Progenitor cell of endocrine pancreas (in vitro differentiated cells): ENCODE measurements around the gene SH3PXD2B. TPM values are rescaled to one million over a fixed set of nuclear protein-coding genes. Genes with fewer than 3 reads are reported as not detected.
A peak's percentile ranks its signal among the peaks of the same experiment; 100 is the strongest.
"Not testable (repeated sequence)": the region's sequence is repeated elsewhere in the genome, so short reads cannot be mapped to it uniquely, and the experiment has no call there.

Experiments used
- DNase-seq: peaks from one replicate; pipeline ENCODE4 v3.0.0; 2021; ENCODE audit warnings: low spot score; ENCODE audit not compliant: unreplicated experiment
- H3K27ac Mint-ChIP-seq: 2 replicates; pipeline ENCODE4 v1.8.0; 2021; ENCODE audit warnings: mild to moderate bottlenecking, moderate library complexity, mixed read lengths
- H3K27me3 Mint-ChIP-seq: 2 replicates; pipeline ENCODE4 v1.8.0; 2021; ENCODE audit warnings: mixed read lengths
- H3K36me3 Mint-ChIP-seq: 2 replicates; pipeline ENCODE4 v1.8.0; 2022; ENCODE audit warnings: mixed read lengths; ENCODE audit not compliant: insufficient read depth
- H3K4me1 Mint-ChIP-seq: 2 replicates; pipeline ENCODE4 v1.8.0; 2021; ENCODE audit warnings: low read depth, mixed read lengths
- H3K4me3 Mint-ChIP-seq: 2 replicates; pipeline ENCODE4 v1.8.0; 2021; ENCODE audit warnings: low read depth, mild to moderate bottlenecking, moderate library complexity, mixed read lengths
- H3K9me3 Mint-ChIP-seq: 2 replicates; pipeline ENCODE4 v1.8.0; 2021; ENCODE audit warnings: low read depth, mixed read lengths
- total RNA-seq: library from RNA; stranded (reverse); gene quantifications from 2 replicates; pipeline ENCODE4 v1.2.1, GENCODE V29; 2021
- TF ChIP-seq, protein P1 (sequence below): fragments of 200-600 bp; sonication (generic); IDR thresholded peaks from one replicate; pipeline ENCODE4 v1.5.0; 2021; ENCODE audit warnings: antibody characterized with exemption, mild to moderate bottlenecking; ENCODE audit not compliant: unreplicated experiment

The SH3PXD2B gene
- total RNA-seq, 1 donor from 2014 or later, result 79.8 TPM

DNA sequence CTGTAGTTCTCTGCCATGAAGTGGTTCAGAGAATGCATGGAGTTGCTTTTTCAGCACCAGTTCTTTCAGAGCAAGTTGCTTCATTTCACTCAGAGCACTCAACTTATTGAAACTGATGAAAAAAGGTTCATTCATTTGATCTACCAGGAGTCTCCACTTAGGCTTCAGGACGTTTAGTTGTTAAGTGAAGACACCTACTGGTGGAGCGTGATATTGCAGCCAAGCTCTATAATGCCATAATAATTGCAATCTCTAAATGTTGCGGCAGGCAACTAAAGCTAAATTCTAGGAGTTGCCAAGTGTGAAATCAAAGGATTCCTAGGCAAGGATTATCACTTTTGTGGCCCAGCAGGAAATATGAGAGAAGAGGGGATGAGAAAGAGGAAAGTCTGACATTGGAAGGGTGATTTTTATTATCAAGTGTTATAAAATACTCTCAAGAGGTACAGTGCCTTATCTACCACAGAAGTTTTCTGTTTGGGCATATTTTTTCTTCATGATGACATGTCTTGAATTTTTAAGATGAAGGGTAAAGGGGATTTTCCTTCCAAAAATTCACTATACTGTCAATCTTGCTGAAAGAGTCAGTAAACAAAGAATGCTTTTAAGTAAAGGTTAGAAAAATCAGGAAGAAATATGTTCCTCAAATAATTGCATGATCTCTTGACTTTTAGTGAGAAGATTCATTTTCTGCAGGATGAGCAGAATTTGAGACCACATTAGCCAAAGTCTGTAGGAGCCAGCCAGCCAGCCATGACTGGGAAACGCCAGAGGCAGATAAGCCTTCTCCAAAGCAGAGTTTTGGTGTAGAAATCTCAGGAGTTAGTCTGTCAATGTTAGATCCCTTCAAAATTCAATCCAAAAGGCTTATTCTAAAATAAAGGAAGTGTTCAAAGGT, 83.4 kb downstream of the SH3PXD2B start:
- peaks cover 12% of the 10 kb centered on the region for H3K9me3 Mint-ChIP-seq
- H3K4me3 Mint-ChIP-seq, result no peak overlapping the region
- no peaks in the 10 kb centered on the region for H3K4me1 Mint-ChIP-seq
- DNase-seq, result no peak
- H3K36me3 Mint-ChIP-seq, result peaks cover 54% of the 10 kb centered on the region
- no peak overlapping the region for H3K27ac Mint-ChIP-seq
- TF ChIP-seq, protein P1, sequence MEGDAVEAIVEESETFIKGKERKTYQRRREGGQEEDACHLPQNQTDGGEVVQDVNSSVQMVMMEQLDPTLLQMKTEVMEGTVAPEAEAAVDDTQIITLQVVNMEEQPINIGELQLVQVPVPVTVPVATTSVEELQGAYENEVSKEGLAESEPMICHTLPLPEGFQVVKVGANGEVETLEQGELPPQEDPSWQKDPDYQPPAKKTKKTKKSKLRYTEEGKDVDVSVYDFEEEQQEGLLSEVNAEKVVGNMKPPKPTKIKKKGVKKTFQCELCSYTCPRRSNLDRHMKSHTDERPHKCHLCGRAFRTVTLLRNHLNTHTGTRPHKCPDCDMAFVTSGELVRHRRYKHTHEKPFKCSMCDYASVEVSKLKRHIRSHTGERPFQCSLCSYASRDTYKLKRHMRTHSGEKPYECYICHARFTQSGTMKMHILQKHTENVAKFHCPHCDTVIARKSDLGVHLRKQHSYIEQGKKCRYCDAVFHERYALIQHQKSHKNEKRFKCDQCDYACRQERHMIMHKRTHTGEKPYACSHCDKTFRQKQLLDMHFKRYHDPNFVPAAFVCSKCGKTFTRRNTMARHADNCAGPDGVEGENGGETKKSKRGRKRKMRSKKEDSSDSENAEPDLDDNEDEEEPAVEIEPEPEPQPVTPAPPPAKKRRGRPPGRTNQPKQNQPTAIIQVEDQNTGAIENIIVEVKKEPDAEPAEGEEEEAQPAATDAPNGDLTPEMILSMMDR, result peak; percentile 61
- no peaks in the 10 kb centered on the region for H3K27me3 Mint-ChIP-seq

DNA sequence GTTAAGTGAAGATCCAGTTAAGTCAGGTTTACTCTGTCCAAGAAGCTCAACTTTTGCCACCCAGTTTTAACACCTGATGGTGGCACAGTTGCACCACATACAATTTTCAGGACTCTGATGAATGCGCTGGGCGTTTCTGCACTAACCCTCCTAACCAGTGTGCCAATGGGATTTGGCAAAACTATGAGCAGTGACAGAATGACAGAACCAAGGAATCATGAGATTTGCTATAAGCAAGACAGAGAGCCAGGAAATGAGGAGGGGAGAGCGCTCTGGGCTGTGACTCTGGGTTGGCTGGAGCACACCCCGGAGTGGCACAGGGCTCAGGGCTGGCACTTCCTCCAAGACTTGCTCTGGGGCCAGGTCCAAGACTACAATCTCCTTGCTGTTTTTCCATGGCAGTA, 84.1 kb downstream of the SH3PXD2B start:
- Mint-ChIP-seq H3K27ac (no peak overlapping the region), H3K27me3 (no peaks in the 10 kb centered on the region), H3K9me3 (peaks cover 12% of the 10 kb centered on the region), H3K4me3 (no peak overlapping the region), H3K36me3 (peaks cover 53% of the 10 kb centered on the region), H3K4me1 (no peaks in the 10 kb centered on the region)
- TF ChIP-seq, protein P1, result no peak
- DNase-seq, result no peak

DNA sequence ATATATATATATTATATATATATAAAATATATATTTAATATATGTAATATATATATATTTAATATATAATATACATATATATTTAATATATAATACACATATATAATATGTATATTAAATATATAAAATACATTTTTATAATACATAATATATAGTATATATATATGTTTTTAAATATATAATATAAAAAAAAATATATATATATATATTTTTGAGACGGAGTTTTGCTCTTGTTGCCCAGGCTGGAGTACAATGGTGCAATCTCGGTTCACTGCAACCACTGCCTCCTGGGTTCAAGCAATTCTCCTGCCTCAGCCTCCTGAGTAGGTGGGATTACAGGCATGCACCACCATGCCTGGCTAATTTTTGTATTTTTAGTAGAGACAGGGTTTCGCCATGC, 85.6 kb downstream of the SH3PXD2B start:
- not testable (repeated sequence) for H3K4me1 Mint-ChIP-seq, DNase-seq, H3K27ac Mint-ChIP-seq, H3K4me3 Mint-ChIP-seq, H3K27me3 Mint-ChIP-seq
- Mint-ChIP-seq H3K36me3 (peaks cover 47% of the 10 kb centered on the region), H3K9me3 (peaks cover 12% of the 10 kb centered on the region)

DNA sequence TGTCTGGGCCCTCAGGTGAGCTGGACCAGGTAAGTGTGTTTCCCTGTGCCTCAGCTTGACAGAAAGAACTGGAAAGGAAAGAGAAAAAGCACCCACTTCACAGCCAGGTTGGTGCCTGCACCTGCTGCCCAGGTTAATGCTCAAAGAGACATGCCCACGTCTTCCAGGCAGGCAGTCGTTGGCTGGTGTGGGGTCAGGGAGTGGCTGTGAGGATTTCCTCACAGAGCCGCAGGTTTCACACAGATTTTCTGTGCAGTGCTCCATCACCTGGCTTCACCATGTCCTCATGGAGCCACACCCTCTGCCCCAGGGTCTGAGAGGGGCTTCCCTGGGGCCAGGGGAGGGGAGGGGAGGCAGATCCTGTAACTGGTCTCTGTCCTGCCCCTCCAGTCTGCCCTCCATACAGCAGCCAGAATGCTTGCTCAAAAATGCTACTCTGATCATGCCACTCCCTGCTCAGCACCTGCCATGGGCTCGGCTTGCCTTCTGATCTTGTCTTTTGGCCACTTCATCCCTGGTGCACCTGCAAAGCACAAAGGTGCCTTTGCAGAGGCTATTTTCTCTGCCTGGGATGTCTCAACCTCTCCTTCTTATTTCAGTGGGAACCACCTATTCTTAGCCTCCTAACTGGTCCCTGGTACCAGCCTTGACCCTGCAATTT, 88.2 kb downstream of the SH3PXD2B start:
- TF ChIP-seq, protein P1, result no peak
- H3K27ac Mint-ChIP-seq, result no peak overlapping the region
- peaks cover 37% of the 10 kb centered on the region for H3K36me3 Mint-ChIP-seq
- H3K4me1 Mint-ChIP-seq, result no peaks in the 10 kb centered on the region
- peaks cover 5% of the 10 kb centered on the region for H3K9me3 Mint-ChIP-seq
- DNase-seq, result no peak
- no peak overlapping the region for H3K4me3 Mint-ChIP-seq
- H3K27me3 Mint-ChIP-seq, result no peaks in the 10 kb centered on the region

DNA sequence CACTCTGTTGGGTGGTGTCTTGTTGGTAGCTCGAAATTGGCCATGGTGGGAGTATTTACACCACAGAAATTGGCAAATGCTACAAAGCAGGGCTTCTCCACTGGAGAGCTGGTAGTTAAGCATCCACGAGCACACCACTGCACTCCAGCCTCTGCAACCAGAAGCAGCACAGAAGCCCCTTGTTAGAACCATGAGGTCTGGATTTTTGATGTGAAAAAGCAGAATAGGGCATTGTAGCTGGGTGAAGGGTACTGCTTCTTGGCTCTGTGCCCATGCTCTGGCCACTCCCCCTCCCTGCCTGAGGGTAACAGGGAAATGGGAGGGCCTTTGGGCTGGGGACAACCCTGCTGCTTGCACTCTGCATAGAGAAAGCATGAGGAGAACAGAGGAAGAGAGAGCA, 89.6 kb downstream of the SH3PXD2B start:
- Mint-ChIP-seq H3K36me3 (peaks cover 28% of the 10 kb centered on the region), H3K27me3 (no peaks in the 10 kb centered on the region), H3K9me3 (no peaks in the 10 kb centered on the region), H3K27ac (no peak overlapping the region), H3K4me3 (no peak overlapping the region), H3K4me1 (no peaks in the 10 kb centered on the region)
- TF ChIP-seq, protein P1, result no peak
- no peak for DNase-seq
